K562 (cell line): ENCODE results near the gene PEAR1. TPM values are rescaled to one million over a fixed set of nuclear protein-coding genes. Genes with fewer than 3 reads are reported as not detected.

Experiments
- ATAC-seq: fragments of 200-7000 bp; cut with Tn5 transposase; 3 replicates; pipeline ENCODE4 v1.9.1; 2020; ENCODE audit warnings: moderate library complexity
- BruUV-seq: library from RNA; stranded (reverse); fragments of 400-500 nt; replicated peaks from 2 replicates; lab custom pipeline; 2021; lab: Mats Ljungman, UMichigan
- CTCF ChIA-PET: fragments of 300-600 bp; formaldehyde crosslinking; extraction: SDS; loops from one replicate; lab custom pipeline; 2021; ENCODE audit warnings: low intra/inter-chr PET ratio; lab: Yijun Ruan, JAX
- POLR2A ChIA-PET: fragments of 300-600, 350-650 bp; sonication (Branson Sonifier 250); formaldehyde crosslinking; extraction: SDS; loops from one replicate; lab custom pipeline; 2021; ENCODE audit warnings: antibody characterized with exemption, inconsistent platforms; lab: Yijun Ruan, JAX
- DNase-seq, 4 experiments: peaks; one replicate each; pipeline versions ENCODE4 v3.0.0 to v3.0.0-alpha.2; 2011 to 2018; ENCODE audit warnings: low spot score in 3 of 4, mixed read lengths in 3 of 4; ENCODE audit errors: extremely low read depth in 1 of 4
- FAIRE-seq: peaks from 2 replicates; lab custom pipeline; 2011; peaks lifted over from hg19 to GRCh38; lab: Jason Lieb, UNC
- H2AFZ ChIP-seq: 2 replicates; pipeline ENCODE4 v1.6.0; 2011; ENCODE audit warnings: low read depth, low read length, control low read depth, inconsistent platforms
- H3K27ac ChIP-seq: fragments of 200-600 bp; 3 replicates; pipeline ENCODE4 v1.8.0; 2011; ENCODE audit warnings: low read depth, mild to moderate bottlenecking, control low read depth, inconsistent platforms, low read length, moderate library complexity, mixed read lengths; ENCODE audit errors: extremely low read depth
- H3K27me3 ChIP-seq, 2 experiments: fragments of 300-600 bp in 1 of 2; 2 replicates in 1 of 2; 3 replicates in 1 of 2; pipeline versions ENCODE4 v1.6.0 to v1.8.0; 2011; ENCODE audit warnings: inconsistent platforms in 2 of 2, low read length in 2 of 2, mild to moderate bottlenecking in 1 of 2, mixed read lengths in 1 of 2, moderate library complexity in 1 of 2; ENCODE audit not compliant: control insufficient read depth in 2 of 2, insufficient read depth in 2 of 2
- H3K36me3 ChIP-seq: fragments of 300-600 bp; 3 replicates; pipeline ENCODE4 v1.8.0; 2011; ENCODE audit warnings: mild to moderate bottlenecking, low read length, inconsistent platforms; ENCODE audit not compliant: control insufficient read depth, insufficient read depth
- H3K4me1 ChIP-seq, 2 experiments: fragments of 200-600 bp in 1 of 2; replicated peaks in 1 of 2; 2 replicates in 1 of 2; 3 replicates in 1 of 2; pipeline versions ENCODE4 v1.5.1 to v1.8.0; 2011; ENCODE audit warnings: inconsistent platforms in 2 of 2, low read length in 2 of 2, mild to moderate bottlenecking in 1 of 2, mixed read lengths in 1 of 2, moderate library complexity in 1 of 2; ENCODE audit not compliant: control insufficient read depth in 2 of 2, insufficient read depth in 2 of 2
- H3K4me2 ChIP-seq: 2 replicates; pipeline ENCODE4 v1.6.1; 2011; ENCODE audit warnings: low read length, control low read depth, inconsistent platforms, mixed read lengths; ENCODE audit not compliant: insufficient read depth
- H3K4me3 ChIP-seq: fragments of 200-600 bp; sonication (generic), shearing (Covaris generic); 2 replicates; pipeline ENCODE4 v1.5.1; 2016; ENCODE audit warnings: control low read depth, inconsistent platforms
- H3K79me2 ChIP-seq: fragments of 200-600 bp; 3 replicates; pipeline ENCODE4 v1.8.0; 2011; ENCODE audit warnings: low read length, inconsistent platforms; ENCODE audit not compliant: control insufficient read depth, insufficient read depth
- H3K9ac ChIP-seq, 2 experiments: 2 replicates each; pipeline versions ENCODE4 v1.6.0 to v1.6.1; 2011; ENCODE audit warnings: low read depth in 2 of 2, low read length in 2 of 2, control low read depth in 1 of 2, inconsistent platforms in 1 of 2, mild to moderate bottlenecking in 1 of 2, mixed read lengths in 1 of 2; ENCODE audit not compliant: insufficient read depth in 1 of 2
- H3K9me1 ChIP-seq: one replicate; pipeline ENCODE4 v1.6.0; 2011; ENCODE audit warnings: inconsistent platforms, mild to moderate bottlenecking, low read length, moderate library complexity; ENCODE audit not compliant: control insufficient read depth, insufficient read depth
- H3K9me3 ChIP-seq: replicated peaks from 2 replicates; pipeline ENCODE4 v1.5.1; 2011; ENCODE audit warnings: low read depth, low read length, inconsistent platforms; ENCODE audit not compliant: control insufficient read depth, insufficient read depth
- H4K20me1 ChIP-seq: replicated peaks from 2 replicates; pipeline ENCODE4 v1.6.1; 2011; ENCODE audit warnings: low read length, inconsistent platforms, mixed read lengths; ENCODE audit not compliant: control insufficient read depth, insufficient read depth
- JUNB ChIP-seq: fragments of 450-650 bp; formaldehyde crosslinking; conservative IDR thresholded peaks from 2 replicates; pipeline ENCODE4 v1.4.0; 2020; ENCODE audit warnings: mild to moderate bottlenecking
- MIER1 ChIP-seq: fragments of 450-650 bp; IDR thresholded peaks from 2 replicates; pipeline ENCODE4 v1.6.1; 2016; ENCODE audit warnings: antibody characterized with exemption, mild to moderate bottlenecking, low read depth
- RBM34 ChIP-seq: fragments of 200-400 bp; formaldehyde crosslinking; IDR thresholded peaks from 2 replicates; pipeline ENCODE4 v1.6.1; 2018; ENCODE audit warnings: low read length, borderline replicate concordance; ENCODE audit not compliant: insufficient read depth
- ZNF57 ChIP-seq: fragments of 450-650 bp; formaldehyde crosslinking; IDR thresholded peaks from 2 replicates; pipeline ENCODE4 v1.4.0; 2020; ENCODE audit warnings: mild to moderate bottlenecking, moderate library complexity
- WGBS: fragments of 100-300 bp; shearing (Covaris generic); methylation state at CpG from one replicate; pipeline ENCODE4 v1.1.6; 2016; ENCODE audit warnings: low coverage, mixed read lengths; ENCODE audit not compliant: insufficient coverage; ENCODE audit errors: missing lambda C conversion rate; 5-methylcytosine and 5-hydroxymethylcytosine counted together
- in situ Hi-C: fragments of 300-500 bp; cut with MboI; formaldehyde crosslinking; loops from 4 replicates; pipeline ENCODE4 v1.15.0; 2018; ENCODE audit warnings: inconsistent platforms, mixed read lengths
- intact Hi-C: fragments of 100-400 bp; cut with micrococcal nuclease; formaldehyde crosslinking; loops from 2 replicates; pipeline ENCODE4 v1.14.2; 2022
- polyA plus RNA-seq, 8 experiments: library from polyadenylated mRNA; depleted of rRNA in 4 of 8; stranded (reverse) in 5 of 8; unstranded in 3 of 8; fragments of >200 nt; fragmentation: Nextera tagmentation in 2 of 8; fragmentation: Illumina TruSeq in 1 of 8; extraction: Ambion mirVana in 2 of 8; extraction: Trizol in 1 of 8; gene quantifications; 2 replicates each; pipeline versions ENCODE4 v1.2.1 to v1.2.3, GENCODE V29; 2011 to 2014; ENCODE audit warnings: inconsistent platforms in 1 of 8, missing spikeins in 1 of 8
- total RNA-seq, 7 experiments: library from RNA; depleted of rRNA in 6 of 7; stranded (reverse); fragments of >200 nt in 6 of 7; fragmentation: Illumina TruSeq in 2 of 7; extraction: Trizol in 2 of 7; gene quantifications; 2 replicates each; pipeline versions ENCODE4 v1.2.1 to v1.2.3, GENCODE V29; 2011 to 2021; ENCODE audit warnings: low replicate concordance in 1 of 7
- TF ChIP-seq, protein P1 (sequence below), 2 experiments: IDR thresholded peaks; 2 replicates each; pipeline ENCODE4 v1.6.1; 2012; ENCODE audit warnings: improper control_type of control experiment in 2 of 2, low read depth in 2 of 2, low read length in 2 of 2, borderline replicate concordance in 1 of 2
- TF ChIP-seq, protein P2 (sequence below): sonication (generic); formaldehyde crosslinking; IDR thresholded peaks from 2 replicates; pipeline ENCODE4 v1.8.1; 2023; ENCODE audit warnings: missing genetic modification reagents, mild to moderate bottlenecking, borderline replicate concordance
- TF ChIP-seq, protein P3 (sequence below), 2 experiments: IDR thresholded peaks; 2 replicates each; pipeline ENCODE4 v1.6.1; 2011; ENCODE audit warnings: borderline replicate concordance in 1 of 2, control low read depth in 1 of 2, low read depth in 1 of 2, low read length in 1 of 2, mild to moderate bottlenecking in 1 of 2, mixed read lengths in 1 of 2, moderate library complexity in 1 of 2; ENCODE audit not compliant: insufficient read depth in 1 of 2, insufficient read length in 1 of 2, poor library complexity in 1 of 2, severe bottlenecking in 1 of 2; ENCODE audit errors: extremely low read depth in 1 of 2
- TF ChIP-seq, protein P4 (sequence below), 2 experiments: fragments of 450-650 bp; IDR thresholded peaks; 2 replicates each; pipeline ENCODE4 v1.6.1; 2016

PEAR1 gene
- total and polyA plus RNA-seq, 9 of the 15 experiments (the other 6 are each of a cell fraction or from before 2014, with no cell fraction given) = 0.87 to 13.9 (median 6.1) TPM

DNA sequence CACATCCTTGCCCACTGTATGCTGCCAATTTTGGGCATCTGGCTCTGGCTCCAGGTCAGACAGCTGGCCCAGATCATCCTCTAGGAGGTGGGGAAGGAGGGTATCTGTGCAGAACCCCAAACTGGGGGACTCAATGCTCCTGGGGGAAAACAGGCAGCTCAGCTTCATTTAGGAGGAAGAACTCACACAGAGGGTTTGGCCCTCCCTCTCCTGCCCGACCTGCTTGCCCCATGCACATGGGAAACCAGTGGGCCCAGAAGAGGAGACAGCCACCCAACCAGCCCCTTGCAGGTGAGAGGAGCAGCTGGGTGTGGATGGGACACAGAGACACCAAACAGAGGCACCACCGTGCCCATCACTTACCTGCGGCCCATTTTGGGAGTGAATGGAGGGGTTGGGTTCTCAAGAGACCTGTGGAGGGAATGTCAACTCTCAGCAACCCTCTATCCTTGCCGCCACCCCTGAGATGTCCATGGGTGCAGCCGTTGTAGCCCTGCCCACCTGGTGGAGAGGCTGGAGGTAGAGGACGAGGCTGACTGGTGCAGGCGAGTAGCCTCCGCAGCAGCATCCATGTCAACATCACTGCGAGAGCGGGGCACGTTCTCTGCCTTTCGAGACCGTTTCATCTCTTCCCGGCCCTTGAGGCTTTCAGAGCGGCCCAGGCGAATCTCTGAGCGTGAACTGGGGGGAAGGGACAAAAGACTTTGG lies 54.5 kb downstream of the PEAR1 start (continued):
- TF ChIP-seq, protein P1, sequence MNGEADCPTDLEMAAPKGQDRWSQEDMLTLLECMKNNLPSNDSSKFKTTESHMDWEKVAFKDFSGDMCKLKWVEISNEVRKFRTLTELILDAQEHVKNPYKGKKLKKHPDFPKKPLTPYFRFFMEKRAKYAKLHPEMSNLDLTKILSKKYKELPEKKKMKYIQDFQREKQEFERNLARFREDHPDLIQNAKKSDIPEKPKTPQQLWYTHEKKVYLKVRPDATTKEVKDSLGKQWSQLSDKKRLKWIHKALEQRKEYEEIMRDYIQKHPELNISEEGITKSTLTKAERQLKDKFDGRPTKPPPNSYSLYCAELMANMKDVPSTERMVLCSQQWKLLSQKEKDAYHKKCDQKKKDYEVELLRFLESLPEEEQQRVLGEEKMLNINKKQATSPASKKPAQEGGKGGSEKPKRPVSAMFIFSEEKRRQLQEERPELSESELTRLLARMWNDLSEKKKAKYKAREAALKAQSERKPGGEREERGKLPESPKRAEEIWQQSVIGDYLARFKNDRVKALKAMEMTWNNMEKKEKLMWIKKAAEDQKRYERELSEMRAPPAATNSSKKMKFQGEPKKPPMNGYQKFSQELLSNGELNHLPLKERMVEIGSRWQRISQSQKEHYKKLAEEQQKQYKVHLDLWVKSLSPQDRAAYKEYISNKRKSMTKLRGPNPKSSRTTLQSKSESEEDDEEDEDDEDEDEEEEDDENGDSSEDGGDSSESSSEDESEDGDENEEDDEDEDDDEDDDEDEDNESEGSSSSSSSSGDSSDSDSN (IDR thresholded peaks at IDR 0.05; ENCODE audit: borderline replicate concordance in 1 of 2, low read depth in 2 of 2, low read length in 2 of 2) = no peak

DNA sequence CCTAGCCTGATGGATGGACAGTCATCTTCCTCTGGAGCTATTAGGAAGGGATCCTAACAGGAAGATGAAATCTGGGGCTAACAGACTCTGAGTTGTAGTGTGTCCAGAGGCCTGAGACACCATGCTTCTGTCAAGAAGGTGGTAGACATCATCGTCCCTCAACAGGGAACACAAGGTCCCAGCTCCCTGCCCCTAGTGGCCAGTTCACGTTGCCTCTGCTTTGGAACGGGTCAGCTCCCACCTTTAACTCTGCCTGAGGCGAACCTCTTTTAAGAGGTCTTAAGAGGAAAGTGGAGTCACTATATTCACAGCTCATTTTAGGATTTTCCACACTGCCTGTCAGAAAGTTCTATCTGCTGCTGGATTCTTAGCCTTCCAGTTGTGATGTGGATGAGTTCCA lies 55.2 kb downstream of the PEAR1 start:
- Histone ChIP-seq H3K9me1 (no peaks in the 10 kb centered on the region), H3K4me3 (no peak overlapping the region), H3K36me3 (peaks cover 60% of the 10 kb centered on the region; the same call in 2 of the 3 replicates), H3K4me2 (no peak overlapping the region), H2AFZ (0 out of 2 replicates have a peak overlapping the region, but pooled peaks have one; percentile 4), H3K79me2 (no peaks in the 10 kb centered on the region), H3K4me1 (peaks cover 2 to 4% of the 10 kb centered on the region in 2 experiments; a peak in 3 of 5 replicates), H3K27me3 (no peaks in the 10 kb centered on the region), H4K20me1 (no peaks in the 10 kb centered on the region), H3K9me3 (no peaks in the 10 kb centered on the region), H3K27ac (no peak overlapping the region), H3K9ac (no peak overlapping the region)
- in situ Hi-C loops (no loop called here), intact Hi-C loops (no loop called here)
- FAIRE-seq (peak; percentile 91), ATAC-seq (peak; percentile 90), DNase-seq (peak in 3 of 4 experiments; percentile 41 to 59 (median 52))
- 42% methylated on average over 4 of the region's 4 CpGs for WGBS
- ChIA-PET CTCF (no interaction called here), POLR2A (interaction anchor here (0.6 to 1.4 kb wide), 5 partner anchors 10 to 56 kb away, joined by 3 to 6 read pairs (median 3); no protein-coding TSS in a partner anchor)
- no TSS peak for BruUV-seq
- TF ChIP-seq JUNB (CRISPR knock-in tag) = no peak
- TF ChIP-seq ZNF57 (CRISPR knock-in tag) = no peak
- TF ChIP-seq RBM34 = no peak
- TF ChIP-seq, protein P2, sequence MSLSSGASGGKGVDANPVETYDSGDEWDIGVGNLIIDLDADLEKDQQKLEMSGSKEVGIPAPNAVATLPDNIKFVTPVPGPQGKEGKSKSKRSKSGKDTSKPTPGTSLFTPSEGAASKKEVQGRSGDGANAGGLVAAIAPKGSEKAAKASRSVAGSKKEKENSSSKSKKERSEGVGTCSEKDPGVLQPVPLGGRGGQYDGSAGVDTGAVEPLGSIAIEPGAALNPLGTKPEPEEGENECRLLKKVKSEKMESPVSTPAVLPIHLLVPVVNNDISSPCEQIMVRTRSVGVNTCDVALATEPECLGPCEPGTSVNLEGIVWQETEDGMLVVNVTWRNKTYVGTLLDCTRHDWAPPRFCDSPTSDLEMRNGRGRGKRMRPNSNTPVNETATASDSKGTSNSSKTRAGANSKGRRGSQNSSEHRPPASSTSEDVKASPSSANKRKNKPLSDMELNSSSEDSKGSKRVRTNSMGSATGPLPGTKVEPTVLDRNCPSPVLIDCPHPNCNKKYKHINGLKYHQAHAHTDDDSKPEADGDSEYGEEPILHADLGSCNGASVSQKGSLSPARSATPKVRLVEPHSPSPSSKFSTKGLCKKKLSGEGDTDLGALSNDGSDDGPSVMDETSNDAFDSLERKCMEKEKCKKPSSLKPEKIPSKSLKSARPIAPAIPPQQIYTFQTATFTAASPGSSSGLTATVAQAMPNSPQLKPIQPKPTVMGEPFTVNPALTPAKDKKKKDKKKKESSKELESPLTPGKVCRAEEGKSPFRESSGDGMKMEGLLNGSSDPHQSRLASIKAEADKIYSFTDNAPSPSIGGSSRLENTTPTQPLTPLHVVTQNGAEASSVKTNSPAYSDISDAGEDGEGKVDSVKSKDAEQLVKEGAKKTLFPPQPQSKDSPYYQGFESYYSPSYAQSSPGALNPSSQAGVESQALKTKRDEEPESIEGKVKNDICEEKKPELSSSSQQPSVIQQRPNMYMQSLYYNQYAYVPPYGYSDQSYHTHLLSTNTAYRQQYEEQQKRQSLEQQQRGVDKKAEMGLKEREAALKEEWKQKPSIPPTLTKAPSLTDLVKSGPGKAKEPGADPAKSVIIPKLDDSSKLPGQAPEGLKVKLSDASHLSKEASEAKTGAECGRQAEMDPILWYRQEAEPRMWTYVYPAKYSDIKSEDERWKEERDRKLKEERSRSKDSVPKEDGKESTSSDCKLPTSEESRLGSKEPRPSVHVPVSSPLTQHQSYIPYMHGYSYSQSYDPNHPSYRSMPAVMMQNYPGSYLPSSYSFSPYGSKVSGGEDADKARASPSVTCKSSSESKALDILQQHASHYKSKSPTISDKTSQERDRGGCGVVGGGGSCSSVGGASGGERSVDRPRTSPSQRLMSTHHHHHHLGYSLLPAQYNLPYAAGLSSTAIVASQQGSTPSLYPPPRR (CRISPR knock-in tag) = no peak
- TF ChIP-seq, protein P3, sequence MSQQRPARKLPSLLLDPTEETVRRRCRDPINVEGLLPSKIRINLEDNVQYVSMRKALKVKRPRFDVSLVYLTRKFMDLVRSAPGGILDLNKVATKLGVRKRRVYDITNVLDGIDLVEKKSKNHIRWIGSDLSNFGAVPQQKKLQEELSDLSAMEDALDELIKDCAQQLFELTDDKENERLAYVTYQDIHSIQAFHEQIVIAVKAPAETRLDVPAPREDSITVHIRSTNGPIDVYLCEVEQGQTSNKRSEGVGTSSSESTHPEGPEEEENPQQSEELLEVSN (IDR thresholded peaks at IDR 0.05; ENCODE audit: borderline replicate concordance in 1 of 2, extremely low read depth in 1 of 2, insufficient read depth in 1 of 2, insufficient read length in 1 of 2, low read depth in 1 of 2, low read length in 1 of 2, poor library complexity in 1 of 2, severe bottlenecking in 1 of 2) = peak in 1 of 2 experiments; percentile 26
- no peak for TF ChIP-seq MIER1
- TF ChIP-seq, protein P4, sequence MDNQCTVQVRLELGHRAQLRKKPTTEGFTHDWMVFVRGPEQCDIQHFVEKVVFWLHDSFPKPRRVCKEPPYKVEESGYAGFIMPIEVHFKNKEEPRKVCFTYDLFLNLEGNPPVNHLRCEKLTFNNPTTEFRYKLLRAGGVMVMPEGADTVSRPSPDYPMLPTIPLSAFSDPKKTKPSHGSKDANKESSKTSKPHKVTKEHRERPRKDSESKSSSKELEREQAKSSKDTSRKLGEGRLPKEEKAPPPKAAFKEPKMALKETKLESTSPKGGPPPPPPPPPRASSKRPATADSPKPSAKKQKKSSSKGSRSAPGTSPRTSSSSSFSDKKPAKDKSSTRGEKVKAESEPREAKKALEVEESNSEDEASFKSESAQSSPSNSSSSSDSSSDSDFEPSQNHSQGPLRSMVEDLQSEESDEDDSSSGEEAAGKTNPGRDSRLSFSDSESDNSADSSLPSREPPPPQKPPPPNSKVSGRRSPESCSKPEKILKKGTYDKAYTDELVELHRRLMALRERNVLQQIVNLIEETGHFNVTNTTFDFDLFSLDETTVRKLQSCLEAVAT (IDR thresholded peaks at IDR 0.05) = no peak
